Urothelium cell line (cell line): ENCODE results near the gene FAM200A.
"Not testable (repeated sequence)": the region's sequence is repeated elsewhere in the genome, so short reads cannot be mapped to it uniquely, and the experiment has no call there.

Source experiments
- DNase-seq: peaks from one replicate; pipeline ENCODE4 v3.0.0; 2011; ENCODE audit warnings: low spot score, mixed read lengths
- FAIRE-seq: peaks from 2 replicates; lab custom pipeline; 2011; peaks lifted over from hg19 to GRCh38; lab: Jason Lieb, UNC

Gene FAM200A

GRCh38 chr7:99551767-99552463 lies at the start of gene FAM200A:
Gene FAM200A (minus strand): TSS chr7:99552114. CDS start chr7:99548407, 3,707 bp downstream.
- DNase-seq (peak; percentile 99), FAIRE-seq (peak; percentile 77)

- FAIRE-seq, result no peak
- no peak for DNase-seq
These were observed 47.9 kb upstream of the FAM200A start for GRCh38 chr7:99599836-99600235.

GRCh38 chr7:99597762-99598501 lies 46.0 kb upstream of the FAM200A start, which contains the start of gene TMEM225B:
Gene TMEM225B (plus strand): TSS chr7:99598267. CDS start chr7:99604389, 6,122 bp downstream.
- DNase-seq, result no peak
- no peak for FAIRE-seq

GRCh38 chr7:99596408-99596955 lies 44.6 kb upstream of the FAM200A start:
- DNase-seq (no peak), FAIRE-seq (no peak)

GRCh38 chr7:99594948-99595745 lies 43.2 kb upstream of the FAM200A start:
- no peak for DNase-seq
- FAIRE-seq, result peak; percentile 97

- FAIRE-seq, result peak; percentile 9
- DNase-seq, result no peak
These were observed 37.0 kb upstream of the FAM200A start for GRCh38 chr7:99588868-99589267.

GRCh38 chr7:99580778-99581332 lies 28.9 kb upstream of the FAM200A start:
- FAIRE-seq, result not testable (repeated sequence)

GRCh38 chr7:99579956-99580777 lies 28.3 kb upstream of the FAM200A start:
- DNase-seq, result no peak
- FAIRE-seq, result no peak

More at GRCh38 chr7:99580778-99581332, 28.9 kb upstream of the FAM200A start:
- not testable (repeated sequence) for DNase-seq

- no peak for FAIRE-seq
These were observed 27.5 kb upstream of the FAM200A start for GRCh38 chr7:99579281-99579955.

GRCh38 chr7:99576251-99576650 lies 24.3 kb upstream of the FAM200A start:
- FAIRE-seq (no peak), DNase-seq (no peak)

More at GRCh38 chr7:99579281-99579955, 27.5 kb upstream of the FAM200A start:
- no peak for DNase-seq

GRCh38 chr7:99573257-99573656 lies 21.3 kb upstream of the FAM200A start:
- FAIRE-seq (no peak), DNase-seq (no peak)

- FAIRE-seq (no peak), DNase-seq (no peak)
These were observed 19.9 kb upstream of the FAM200A start for GRCh38 chr7:99571768-99572167.

- not testable (repeated sequence) for DNase-seq, FAIRE-seq
These were observed 16.9 kb upstream of the FAM200A start for GRCh38 chr7:99568770-99569169.

- DNase-seq (peak; percentile 70), FAIRE-seq (no peak)
These were observed 11.7 kb upstream of the FAM200A start for GRCh38 chr7:99563650-99564049.

GRCh38 chr7:99562832-99563231 lies 10.9 kb upstream of the FAM200A start:
- peak; percentile 97 for DNase-seq

GRCh38 chr7:99562114-99562784 lies 10.3 kb upstream of the FAM200A start:
- no peak for FAIRE-seq

More at GRCh38 chr7:99562832-99563231, 10.9 kb upstream of the FAM200A start:
- peak; percentile 99 for FAIRE-seq

GRCh38 chr7:99561737-99562051 lies 9.8 kb upstream of the FAM200A start:
- FAIRE-seq, result no peak
- DNase-seq, result no peak

More at GRCh38 chr7:99562114-99562784, 10.3 kb upstream of the FAM200A start:
- no peak for DNase-seq
